PC-9 (cell line): ENCODE data around the gene MATN1. TPM values are rescaled to one million over a fixed set of nuclear protein-coding genes. Genes with fewer than 3 reads are reported as not detected.

ENCODE experiments used
- BruUV-seq: library from RNA; stranded (reverse); fragments of 400-500 nt; replicated peaks from 2 replicates; lab custom pipeline; 2021; lab: Mats Ljungman, UMichigan
- CTCF ChIA-PET: fragments of 300-600 bp; sonication (Branson Sonifier 250); formaldehyde crosslinking; loops from one replicate; lab custom pipeline; 2022; ENCODE audit warnings: antibody characterized with exemption; lab: Charles Lee
- POLR2A ChIA-PET: fragments of 300-600 bp; sonication (Branson Sonifier 250); formaldehyde crosslinking; loops from one replicate; lab custom pipeline; 2022; ENCODE audit warnings: antibody characterized with exemption; ENCODE audit not compliant: unreplicated experiment; lab: Charles Lee
- DNase-seq, 2 experiments: peaks; one replicate each; pipeline versions ENCODE4 v3.0.0 to v3.0.0-alpha.2; 2015 to 2022; ENCODE audit warnings: mixed read lengths in 1 of 2
- H2AFZ ChIP-seq: fragments of 200-600 bp; sonication (generic); 2 replicates; pipeline ENCODE4 v1.8.1; 2017; ENCODE audit warnings: antibody characterized with exemption
- H3F3A ChIP-seq: fragments of 200-600 bp; sonication (generic); 2 replicates; pipeline ENCODE4 v1.8.1; 2017; ENCODE audit warnings: antibody characterized with exemption, mild to moderate bottlenecking, low read depth; ENCODE audit not compliant: insufficient read depth
- H3K27ac ChIP-seq: fragments of 200-600 bp; sonication (generic); 2 replicates; pipeline ENCODE4 v1.6.1; 2016; ENCODE audit warnings: mixed run types
- H3K27me3 ChIP-seq: fragments of 200-600 bp; sonication (generic); 2 replicates; pipeline ENCODE4 v1.6.1; 2016; ENCODE audit warnings: low read depth, mixed run types; ENCODE audit not compliant: insufficient read depth
- H3K36me3 ChIP-seq: fragments of 200-600 bp; sonication (generic); 2 replicates; pipeline ENCODE4 v1.6.1; 2016; ENCODE audit warnings: low read depth, mixed run types
- H3K4me1 ChIP-seq: fragments of 200-600 bp; sonication (generic); replicated peaks from 2 replicates; pipeline ENCODE4 v1.6.1; 2016; ENCODE audit warnings: mixed run types; ENCODE audit not compliant: insufficient read depth
- H3K4me2 ChIP-seq: fragments of 200-600 bp; sonication (generic); 2 replicates; pipeline ENCODE4 v1.6.1; 2017; ENCODE audit warnings: mixed run types
- H3K4me3 ChIP-seq: fragments of 200-600 bp; sonication (generic); 2 replicates; pipeline ENCODE4 v1.6.1; 2016; ENCODE audit warnings: mixed run types
- H3K79me2 ChIP-seq: fragments of 200-600 bp; sonication (generic); 2 replicates; pipeline ENCODE4 v1.6.1; 2017; ENCODE audit warnings: low read depth, mixed run types
- H3K9me2 ChIP-seq: fragments of 200-600 bp; sonication (generic); 2 replicates; pipeline ENCODE4 v1.8.1; 2017; ENCODE audit warnings: mild to moderate bottlenecking; ENCODE audit not compliant: insufficient read depth
- H3K9me3 ChIP-seq: fragments of 200-600 bp; sonication (generic); 2 replicates; pipeline ENCODE4 v1.8.1; 2016; ENCODE audit warnings: low read depth; ENCODE audit not compliant: insufficient read depth
- H4K20me1 ChIP-seq: fragments of 200-600 bp; sonication (generic); 2 replicates; pipeline ENCODE4 v1.8.1; 2017; ENCODE audit not compliant: insufficient read depth
- CTCF ChIP-seq: fragments of 200-600 bp; sonication (generic); conservative IDR thresholded peaks from 2 replicates; pipeline ENCODE4 v1.6.1; 2017; ENCODE audit warnings: mixed run types, antibody characterized with exemption, mild to moderate bottlenecking, moderate library complexity
- EZH2 ChIP-seq: fragments of 200-600 bp; sonication (generic); IDR thresholded peaks from 2 replicates; pipeline ENCODE4 v1.8.0; 2017; ENCODE audit warnings: antibody characterized with exemption, low read depth
- intact Hi-C: fragments of 100-400 bp; cut with micrococcal nuclease; formaldehyde crosslinking; loops from one replicate; pipeline ENCODE4 v1.10.0; 2022; ENCODE audit not compliant: unreplicated experiment
- total RNA-seq: library from RNA; stranded (reverse); gene quantifications from 2 replicates; pipeline ENCODE4 v1.2.3, GENCODE V29; 2021

MATN1 gene
- total RNA-seq, 1 experiment from 2014 or later, result 0.37 TPM

- Histone ChIP-seq H3K27me3 (no peaks in the 10 kb centered on the region), H3K4me3 (no peak overlapping the region), H3K27ac (no peak overlapping the region), H4K20me1 (no peaks in the 10 kb centered on the region), H3K9me2 (no peaks in the 10 kb centered on the region), H3K9me3 (no peaks in the 10 kb centered on the region), H3K79me2 (no peaks in the 10 kb centered on the region), H3F3A (peaks cover 7% of the 10 kb centered on the region; the same call in 1 of the 2 replicates), H3K4me1 (0 out of 2 replicates have a peak, but pooled peaks cover 6% of the 10 kb centered on the region), H3K36me3 (no peaks in the 10 kb centered on the region), H2AFZ (no peak overlapping the region), H3K4me2 (no peak overlapping the region)
- intact Hi-C loops, result no loop called here
- no peak for DNase-seq
- no TSS peak for BruUV-seq
- CTCF ChIA-PET, result no interaction called here
- TF ChIP-seq EZH2 (no peak), CTCF (no peak)
- POLR2A ChIA-PET, result no interaction called here
These were observed 8.5 kb upstream of the MATN1 start for GRCh38 chr1:30731806-30732276.

- intact Hi-C loops, result no loop called here
- BruUV-seq, result no TSS peak
- no peak overlapping the region for H3K27ac ChIP-seq
- H4K20me1 ChIP-seq, result no peaks in the 10 kb centered on the region
- H3K9me2 ChIP-seq, result no peaks in the 10 kb centered on the region
- ChIA-PET CTCF (interaction anchor here (1.5 kb wide), 1 partner anchor 52 kb away, joined by 3 read pairs; no protein-coding TSS in a partner anchor), POLR2A (interaction anchor here (0.6 kb wide), 1 partner anchor 165 kb away, joined by 3 read pairs; no protein-coding TSS in a partner anchor)
- no peaks in the 10 kb centered on the region for H3K9me3 ChIP-seq
- H3K36me3 ChIP-seq, result no peaks in the 10 kb centered on the region
- 0 out of 2 replicates have a peak, but pooled peaks cover 6% of the 10 kb centered on the region for H3K4me1 ChIP-seq
- no peak overlapping the region for H3K4me2 ChIP-seq
- H3K4me3 ChIP-seq, result no peak overlapping the region
- peaks cover 7% of the 10 kb centered on the region; the same call in 1 of the 2 replicates for H3F3A ChIP-seq
- H2AFZ ChIP-seq, result no peak overlapping the region
- DNase-seq, result no peak
- TF ChIP-seq EZH2, result no peak
- no peak for TF ChIP-seq CTCF
- H3K27me3 ChIP-seq, result no peaks in the 10 kb centered on the region
- no peaks in the 10 kb centered on the region for H3K79me2 ChIP-seq
These were observed 7.9 kb upstream of the MATN1 start for GRCh38 chr1:30731109-30731805.

DNA sequence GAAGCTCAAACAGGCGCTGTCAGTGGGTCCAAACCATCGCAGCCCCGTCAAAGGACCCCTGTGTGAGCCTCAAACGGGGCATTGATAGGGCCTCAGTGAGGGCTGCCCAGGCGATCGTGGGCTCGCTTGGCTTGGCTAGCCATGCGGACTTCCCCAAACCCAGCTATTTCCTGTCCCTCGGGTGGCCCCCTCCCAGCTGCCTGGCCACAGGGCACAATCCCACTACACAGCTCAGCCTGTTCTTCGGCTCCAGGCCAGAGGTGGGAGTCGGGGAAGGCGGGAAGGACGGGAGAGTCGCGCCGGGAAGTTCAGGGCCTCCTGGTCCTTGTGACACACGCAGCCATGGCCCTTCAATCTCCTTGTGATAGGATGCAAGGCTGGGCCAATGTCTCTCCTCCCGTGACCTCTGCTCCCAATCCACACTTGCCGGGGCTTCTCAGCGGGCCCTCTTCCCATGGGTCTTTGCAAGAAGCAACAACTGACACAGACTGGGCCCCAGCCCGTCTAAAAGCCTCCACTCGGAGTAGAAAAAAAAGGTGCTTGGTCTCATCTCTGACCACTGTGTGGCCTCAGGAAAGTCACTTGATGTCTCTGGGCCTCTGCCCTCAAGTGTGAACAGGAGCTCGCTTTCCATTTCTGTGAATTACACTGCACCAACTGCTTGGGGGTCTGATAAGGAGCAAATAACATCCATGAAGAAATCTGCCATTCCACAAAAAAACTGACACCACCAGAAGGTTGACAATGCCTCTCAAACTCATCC lies 7.1 kb upstream of the MATN1 start:
- Histone ChIP-seq H2AFZ (no peak overlapping the region), H3K36me3 (no peaks in the 10 kb centered on the region), H3K27me3 (no peaks in the 10 kb centered on the region), H3K79me2 (no peaks in the 10 kb centered on the region), H4K20me1 (no peaks in the 10 kb centered on the region), H3K4me3 (no peak overlapping the region), H3K27ac (no peak overlapping the region), H3F3A (peaks cover 7% of the 10 kb centered on the region; the same call in 1 of the 2 replicates), H3K9me3 (no peaks in the 10 kb centered on the region), H3K9me2 (no peaks in the 10 kb centered on the region), H3K4me2 (no peak overlapping the region), H3K4me1 (0 out of 2 replicates have a peak, but pooled peaks cover 6% of the 10 kb centered on the region)
- no TSS peak for BruUV-seq
- no peak for TF ChIP-seq CTCF
- no peak for TF ChIP-seq EZH2
- ChIA-PET POLR2A (interaction anchor here (0.6 kb wide), 2 partner anchors 33 to 166 kb away, joined by 3 to 10 read pairs; no protein-coding TSS in a partner anchor), CTCF (interaction anchor here (1.5 kb wide), 1 partner anchor 53 kb away, joined by 3 read pairs; no protein-coding TSS in a partner anchor)
- intact Hi-C loops, result no loop called here
- no peak for DNase-seq
